NCI-H345 (cell line): Measurements from ENCODE around the gene TPPP3.

Experiments used
- DNase-seq: peaks from one replicate; lab custom pipeline; 2025; lab: John Stamatoyannopoulos, UW

Gene TPPP3

DNA sequence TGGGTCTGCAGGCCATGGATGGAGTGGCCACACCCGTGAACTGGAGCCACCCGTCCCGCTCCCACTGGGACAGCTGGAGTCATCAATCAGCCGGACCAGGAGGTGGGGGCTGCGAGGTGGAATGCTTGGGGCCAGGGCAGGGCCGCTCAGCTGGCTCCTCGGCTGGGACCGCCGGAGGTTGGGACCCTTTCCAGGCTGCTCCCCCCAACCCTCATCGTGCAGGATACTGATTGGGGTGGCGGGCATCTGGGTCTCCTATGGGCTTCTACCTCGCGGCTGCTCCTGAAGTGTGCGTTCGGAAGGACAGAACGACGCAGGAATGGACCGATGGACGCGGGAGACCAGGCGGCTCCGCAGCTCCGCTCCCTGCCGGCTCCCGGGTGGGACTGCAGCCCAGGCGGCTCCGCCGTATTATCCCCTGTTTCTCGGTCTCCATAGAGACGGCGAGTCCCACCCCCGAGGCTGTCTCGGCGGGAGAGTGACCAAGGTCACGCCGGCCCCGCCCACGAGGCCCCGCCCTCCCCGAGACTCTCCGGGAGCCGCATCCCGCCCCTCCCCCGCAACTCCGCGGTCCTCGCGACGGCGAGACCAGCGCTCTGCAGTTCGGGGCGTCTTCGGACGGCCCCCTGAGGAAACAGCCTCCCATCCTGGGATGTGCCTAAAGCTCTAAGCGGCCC lies at the start of gene TPPP3:
TSS of gene TPPP3 (minus strand) at position 388 of the 677 bp plus-strand sequence. CDS start 2,387 bp downstream, outside the sequence.
- no peak for DNase-seq

DNA sequence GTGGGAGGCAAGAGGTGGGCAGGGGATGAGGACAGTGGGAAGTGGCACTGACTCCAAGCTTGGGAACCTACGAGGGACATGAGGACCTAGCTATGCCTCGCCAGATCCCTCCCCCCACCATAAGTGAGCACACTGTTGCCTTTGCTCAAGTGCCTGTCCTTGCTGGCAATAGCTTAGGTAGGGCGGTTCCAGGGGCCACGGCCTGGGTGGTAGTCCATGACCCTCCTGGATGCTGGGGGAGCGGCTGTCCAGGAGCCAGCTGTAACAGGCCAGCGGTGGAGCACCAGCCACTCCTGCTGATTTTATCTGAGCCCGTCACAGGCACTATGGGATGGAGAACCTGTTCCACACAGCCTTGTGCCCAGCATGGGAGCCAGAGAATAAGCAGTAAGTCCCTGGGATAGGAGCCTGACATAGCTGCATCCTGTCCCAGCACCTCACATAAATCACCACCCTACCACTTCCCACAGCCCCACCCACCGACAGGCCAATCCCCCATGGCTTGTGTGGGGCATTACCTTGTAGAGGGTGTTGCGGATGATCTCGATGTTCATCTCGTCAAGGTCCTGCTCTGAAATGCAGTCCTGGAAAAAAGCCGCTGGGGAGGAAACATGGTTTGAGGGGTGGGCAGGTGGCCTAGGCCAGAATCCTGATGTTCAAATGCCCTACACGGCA lies 49.4 kb upstream of the TPPP3 start:
- no peak for DNase-seq

DNA sequence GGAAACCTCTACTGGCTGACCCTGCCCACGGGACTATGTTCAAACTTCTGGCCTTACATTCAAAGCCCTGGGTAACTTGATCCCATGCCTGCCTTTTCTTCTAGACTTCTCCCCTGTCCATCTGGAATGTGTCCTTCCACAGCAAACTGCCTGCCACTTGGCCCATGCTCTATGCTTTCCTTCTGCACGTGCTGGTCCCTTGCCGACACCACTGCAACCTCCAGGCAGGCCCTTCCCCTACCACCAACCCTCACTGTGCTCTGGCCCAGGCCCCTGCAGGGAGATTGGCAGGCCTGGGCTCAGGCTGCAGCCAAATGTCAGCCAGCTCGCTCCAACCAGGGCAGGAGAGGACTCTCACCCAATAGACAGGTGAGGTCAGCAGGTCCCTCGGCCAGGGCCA lies 48.6 kb upstream of the TPPP3 start:
- no peak for DNase-seq

DNA sequence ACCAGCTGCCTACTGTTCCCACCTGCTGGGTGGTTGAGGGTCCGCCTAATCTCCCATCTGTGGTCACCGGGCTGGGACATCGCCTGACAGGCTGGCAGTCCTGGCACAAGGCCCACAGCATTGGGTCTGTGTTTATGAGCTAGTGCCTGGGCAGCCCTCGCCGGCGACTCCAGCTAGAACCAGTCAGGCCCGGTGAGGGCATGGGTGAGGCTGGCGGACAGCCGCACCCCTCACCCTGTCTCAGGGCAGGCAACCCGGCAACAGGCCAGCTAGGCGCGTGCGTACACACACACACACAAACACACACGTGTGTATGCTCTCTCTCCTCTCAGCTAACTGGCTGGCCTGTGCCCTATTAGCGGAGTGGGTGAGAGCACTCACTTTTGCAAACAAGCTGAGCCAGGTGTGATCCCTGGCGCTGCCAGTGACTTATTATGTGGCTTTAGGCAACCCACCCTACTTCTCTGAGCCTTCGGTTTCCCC lies 48.0 kb upstream of the TPPP3 start:
- DNase-seq: peak; percentile 67

DNA sequence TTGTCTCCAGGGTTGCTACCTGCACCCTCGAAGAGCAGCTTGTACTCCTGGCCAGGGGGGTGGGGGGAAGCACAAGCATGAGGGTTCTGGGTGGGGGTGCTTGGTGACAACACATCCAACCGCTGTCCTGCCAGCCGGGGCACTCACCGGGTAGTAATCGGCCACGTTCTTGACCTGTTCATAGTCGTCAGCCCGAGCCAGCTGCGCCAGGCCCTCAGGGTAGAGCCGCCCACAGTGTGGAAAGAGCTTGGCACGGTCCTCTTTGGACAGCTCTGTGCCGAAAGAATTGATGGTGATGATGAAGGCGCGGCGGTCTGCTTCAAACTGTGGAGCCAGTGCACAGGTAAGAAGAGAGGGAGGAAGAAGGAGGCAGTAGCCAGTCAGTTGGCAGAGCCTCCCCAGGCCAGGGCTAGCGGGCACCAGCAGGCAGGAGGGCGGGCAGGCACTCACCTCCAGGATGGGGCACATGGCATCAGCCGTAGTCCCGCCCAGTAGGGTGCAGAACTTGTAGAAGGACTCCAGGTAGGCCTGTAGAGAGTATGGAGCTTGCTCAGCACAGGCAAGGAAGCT lies 45.6 kb upstream of the TPPP3 start:
- DNase-seq: no peak

DNA sequence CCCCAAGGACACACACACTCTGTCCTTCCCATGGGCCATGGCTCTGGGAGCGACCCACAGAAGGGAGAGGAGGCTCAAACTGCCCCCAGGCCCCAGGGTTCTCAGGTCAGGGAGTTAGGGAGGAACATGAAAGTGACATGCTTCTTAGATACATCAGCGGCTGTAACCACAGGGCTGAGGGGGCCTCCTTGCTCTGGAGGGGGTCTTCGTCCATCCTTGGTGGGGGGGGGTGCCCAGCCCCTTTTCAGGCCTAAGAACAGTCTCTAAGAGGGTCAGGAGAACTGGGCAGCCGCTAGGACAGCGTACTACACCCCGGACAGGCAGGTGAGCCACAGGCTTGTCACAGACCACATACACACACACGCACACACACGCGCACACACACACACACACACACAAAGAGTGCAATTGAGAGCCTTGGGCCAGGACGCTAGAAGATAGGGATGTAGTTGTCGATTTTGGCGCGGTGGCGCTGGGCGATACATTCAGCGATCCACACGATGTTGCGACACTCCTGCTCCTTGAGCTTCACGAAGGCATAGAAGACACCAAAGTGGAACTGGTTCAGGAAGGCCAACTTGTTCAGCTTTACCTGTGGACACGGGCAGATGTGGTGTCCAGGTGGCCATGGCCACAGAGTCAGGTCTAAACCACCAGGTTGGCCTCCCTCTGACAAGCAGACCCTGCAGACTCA lies 44.9 kb upstream of the TPPP3 start:
- DNase-seq: no peak

DNA sequence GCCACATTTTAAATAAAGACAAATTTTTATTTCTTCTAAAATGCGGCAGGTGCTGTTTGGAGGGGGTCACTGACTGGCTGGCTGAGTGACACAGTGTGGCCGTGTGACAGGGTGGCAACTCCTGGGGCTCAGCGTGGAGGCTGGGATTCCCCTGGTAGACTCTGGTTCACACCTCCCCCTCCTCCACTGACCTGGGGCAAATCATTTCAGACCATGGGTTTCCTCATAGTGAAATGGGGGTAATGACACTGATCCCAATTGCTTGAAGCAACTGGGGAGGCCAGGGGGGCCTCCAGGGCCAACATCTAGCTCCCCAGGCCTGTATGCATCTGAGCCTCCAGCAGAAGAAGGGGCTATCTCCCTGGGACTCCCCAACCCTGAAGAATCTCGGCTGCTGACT lies 44.2 kb upstream of the TPPP3 start:
- DNase-seq: no peak

DNA sequence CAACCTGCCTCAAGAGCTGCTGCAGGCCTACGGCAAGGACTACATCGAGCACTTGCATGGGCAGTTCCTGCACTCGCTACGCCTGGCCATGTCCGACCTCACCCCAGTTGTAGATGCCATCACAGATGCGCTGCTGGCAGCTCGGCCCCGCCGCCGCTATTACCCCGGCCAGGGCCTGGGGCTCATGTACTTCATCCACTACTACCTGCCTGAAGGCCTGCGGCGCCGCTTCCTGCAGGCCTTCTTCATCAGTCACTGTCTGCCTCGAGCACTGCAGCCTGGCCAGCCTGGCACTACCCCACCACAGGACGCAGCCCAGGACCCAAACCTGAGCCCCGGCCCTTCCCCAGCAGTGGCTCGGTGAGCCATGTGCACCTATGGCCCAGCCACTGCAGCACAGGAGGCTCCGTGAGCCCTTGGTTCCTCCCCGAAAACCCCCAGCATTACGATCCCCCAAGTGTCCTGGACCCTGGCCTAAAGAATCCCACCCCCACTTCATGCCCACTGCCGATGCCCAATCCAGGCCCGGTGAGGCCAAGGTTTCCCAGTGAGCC lies 43.4 kb upstream of the TPPP3 start:
- DNase-seq: no peak

DNA sequence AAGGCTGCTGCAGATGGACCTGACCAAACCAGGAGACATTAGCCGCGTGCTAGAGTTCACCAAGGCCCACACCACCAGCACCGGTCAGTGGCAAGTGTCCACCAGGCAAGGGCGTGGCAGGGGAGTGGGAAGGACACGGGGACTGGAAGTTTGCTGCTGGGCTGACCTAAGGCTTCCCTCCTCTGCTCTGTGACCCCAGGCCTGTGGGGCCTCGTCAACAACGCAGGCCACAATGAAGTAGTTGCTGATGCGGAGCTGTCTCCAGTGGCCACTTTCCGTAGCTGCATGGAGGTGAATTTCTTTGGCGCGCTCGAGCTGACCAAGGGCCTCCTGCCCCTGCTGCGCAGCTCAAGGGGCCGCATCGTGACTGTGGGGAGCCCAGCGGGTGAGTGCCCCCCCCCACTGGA lies 42.5 kb upstream of the TPPP3 start:
- DNase-seq: no peak

DNA sequence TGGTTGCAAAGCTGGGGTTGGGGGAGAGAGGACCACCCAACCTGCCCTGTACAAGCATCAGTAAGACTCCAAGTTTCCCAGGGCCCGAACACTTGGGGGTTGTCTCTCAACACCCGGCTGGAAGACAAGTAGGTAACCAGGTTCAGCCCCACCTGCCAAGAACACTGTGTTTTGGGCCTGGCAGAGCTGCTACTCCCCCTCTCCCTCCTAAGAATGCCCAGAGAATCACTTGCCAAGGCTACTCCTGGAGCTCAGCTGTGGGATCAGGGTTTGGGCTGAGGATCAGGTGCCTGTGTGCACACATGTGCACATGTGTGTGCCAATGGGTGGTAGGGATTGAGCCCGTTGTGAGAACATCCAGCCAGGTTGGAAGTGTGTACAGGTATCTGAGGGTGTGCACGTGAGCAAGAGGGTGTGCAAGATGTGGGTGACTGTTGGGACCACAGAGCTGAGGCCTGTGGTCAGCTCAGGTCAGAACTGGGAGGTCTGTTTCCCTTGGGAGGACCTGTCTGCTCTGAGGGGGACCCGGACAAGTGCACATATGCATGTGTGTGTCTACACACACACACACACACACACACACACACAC lies 39.9 kb upstream of the TPPP3 start:
- no peak for DNase-seq

DNA sequence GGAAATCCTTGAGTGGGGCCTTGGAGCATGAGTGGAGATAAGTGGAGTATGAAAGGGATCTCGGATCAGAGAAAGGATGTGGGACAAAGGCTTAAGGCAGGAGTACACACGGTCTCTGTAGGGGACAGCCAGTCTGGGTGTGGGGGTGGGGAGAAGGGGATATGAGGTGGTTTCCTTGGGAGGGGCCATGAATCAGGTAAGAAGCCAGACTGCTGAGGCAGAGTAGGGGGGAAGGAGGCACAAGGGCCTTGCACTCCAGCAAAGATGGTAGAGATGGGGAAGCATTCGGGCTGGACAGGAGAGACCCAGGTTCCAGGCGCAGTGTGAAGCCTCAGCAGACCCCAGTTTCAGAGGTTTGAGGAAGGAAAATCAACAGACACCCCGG lies 39.2 kb upstream of the TPPP3 start:
- no peak for DNase-seq

DNA sequence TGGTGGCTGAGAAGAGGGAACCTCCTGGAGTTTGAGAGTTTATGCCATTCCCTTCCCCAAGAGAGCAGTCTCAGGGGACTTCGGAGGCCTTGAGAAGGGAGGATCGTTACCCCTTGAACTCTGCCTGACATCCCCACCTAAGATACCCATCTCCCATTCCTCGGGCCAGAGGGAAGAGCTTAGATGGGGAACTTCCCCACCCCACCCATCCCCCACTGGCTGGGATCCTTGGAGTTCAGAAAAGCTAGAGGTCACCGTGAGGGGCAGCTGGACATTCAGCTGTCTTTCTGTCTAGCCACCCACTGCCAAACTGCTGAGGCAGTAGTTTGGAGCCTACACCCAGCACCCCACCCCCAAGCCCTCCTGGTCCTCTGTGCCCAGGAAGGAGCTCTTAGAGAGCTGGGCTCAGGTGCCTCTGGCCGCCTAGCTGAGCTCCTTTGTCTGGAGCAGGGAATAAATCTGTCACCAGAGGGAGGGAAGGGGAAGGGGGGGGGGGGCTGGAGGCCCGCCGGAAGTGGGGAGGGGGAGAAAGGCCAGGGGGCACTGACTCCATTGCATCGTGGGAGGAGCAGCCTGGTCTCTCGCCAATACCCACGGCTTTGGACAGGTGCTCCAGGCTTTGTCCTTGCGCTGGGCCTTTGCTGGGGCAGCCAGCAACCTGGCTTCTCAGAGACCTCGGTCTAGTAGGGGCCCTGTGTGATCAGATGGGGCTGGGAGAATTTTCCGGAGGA lies 38.6 kb upstream of the TPPP3 start:
- no peak for DNase-seq

DNA sequence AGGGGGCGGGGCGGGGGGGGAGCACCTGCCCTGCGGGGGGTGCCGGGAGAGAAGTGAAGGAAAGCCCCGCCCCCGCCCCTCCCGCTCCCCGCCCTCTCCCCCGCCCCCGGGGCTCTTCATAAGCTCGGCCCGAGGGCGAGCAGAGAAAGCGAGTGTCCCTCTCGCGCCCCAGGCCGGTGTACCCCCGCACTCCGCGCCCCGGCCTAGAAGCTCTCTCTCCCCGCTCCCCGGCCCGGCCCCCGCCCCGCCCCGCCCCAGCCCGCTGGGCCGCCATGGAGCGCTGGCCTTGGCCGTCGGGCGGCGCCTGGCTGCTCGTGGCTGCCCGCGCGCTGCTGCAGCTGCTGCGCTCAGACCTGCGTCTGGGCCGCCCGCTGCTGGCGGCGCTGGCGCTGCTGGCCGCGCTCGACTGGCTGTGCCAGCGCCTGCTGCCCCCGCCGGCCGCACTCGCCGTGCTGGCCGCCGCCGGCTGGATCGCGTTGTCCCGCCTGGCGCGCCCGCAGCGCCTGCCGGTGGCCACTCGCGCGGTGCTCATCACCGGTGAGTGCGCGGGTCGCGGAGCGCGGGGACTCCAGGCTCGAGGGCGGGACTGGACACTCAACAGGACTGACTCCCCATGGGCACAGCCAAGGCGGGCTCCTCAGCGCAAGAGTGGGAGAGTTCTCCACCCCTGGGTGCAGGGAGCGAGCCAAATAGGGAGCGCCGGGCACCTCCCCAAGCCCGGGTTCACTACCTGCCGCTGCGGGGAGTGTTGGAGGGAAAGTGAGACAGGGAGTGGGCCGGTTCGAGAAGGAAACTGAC lies 37.9 kb upstream of the TPPP3 start, which contains the start of gene HSD11B2:
TSS of gene HSD11B2 (plus strand) at position 145 of the 798 bp plus-strand sequence. CDS start at position 273, 128 bp downstream.
- DNase-seq: peak; percentile 63

DNA sequence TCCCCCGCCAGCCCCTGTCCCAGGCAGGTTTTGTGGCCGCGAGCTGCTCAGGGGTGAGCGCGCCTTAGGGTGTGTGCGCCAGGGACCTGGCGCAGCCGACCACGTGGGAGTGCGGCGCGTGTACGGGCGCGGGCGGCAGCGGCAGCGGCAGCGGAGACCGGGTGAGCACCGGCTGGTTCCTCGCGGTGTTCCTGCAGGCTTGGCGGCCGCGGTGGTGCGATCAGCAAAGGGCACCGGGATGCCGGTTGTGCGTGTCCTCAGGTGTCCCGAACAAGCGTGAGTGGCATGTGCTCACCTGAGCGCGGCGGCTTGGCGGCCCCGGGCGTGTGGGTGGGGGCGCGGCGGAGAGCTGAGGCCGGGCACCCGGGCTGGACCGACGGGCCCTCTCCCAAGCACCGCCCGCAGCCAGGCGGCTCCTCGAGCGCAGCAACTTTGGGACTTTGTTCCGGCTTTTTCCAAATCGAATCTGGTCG lies 37.2 kb upstream of the TPPP3 start:
- peak; percentile 32 for DNase-seq

DNA sequence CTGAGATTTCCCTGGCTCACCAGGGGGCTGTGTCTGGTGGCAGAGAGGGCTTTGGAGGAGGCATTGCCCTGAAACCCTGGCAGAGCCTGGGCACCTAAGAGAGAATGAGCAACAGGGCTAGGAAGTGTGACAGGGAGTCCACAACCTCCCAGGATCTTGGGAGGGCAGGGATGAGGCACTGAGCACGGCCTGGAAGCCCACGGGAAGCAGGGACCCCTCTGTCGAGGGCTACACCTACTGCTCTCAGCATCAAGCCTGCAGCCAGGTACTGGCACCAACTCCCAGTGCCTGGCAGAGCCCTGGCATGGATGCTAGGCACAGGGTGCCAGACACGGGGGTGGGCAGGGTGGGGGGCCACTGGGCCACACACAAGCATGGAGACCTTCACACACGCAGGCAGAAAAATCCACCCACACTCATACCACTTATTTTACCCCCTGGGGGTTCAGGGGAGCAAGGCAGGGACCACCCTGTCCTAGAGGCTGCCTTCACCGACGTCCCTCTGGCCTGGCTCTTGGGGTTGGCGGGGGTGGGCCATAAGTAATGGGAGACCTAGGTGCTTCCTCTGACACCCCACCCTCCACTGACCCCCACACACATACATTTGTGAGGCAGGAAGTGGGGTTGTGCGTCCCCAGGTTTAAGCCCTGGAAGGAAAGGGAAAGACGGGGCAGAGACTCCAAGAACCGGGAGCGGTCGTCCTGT lies 36.7 kb upstream of the TPPP3 start:
- no peak for DNase-seq

DNA sequence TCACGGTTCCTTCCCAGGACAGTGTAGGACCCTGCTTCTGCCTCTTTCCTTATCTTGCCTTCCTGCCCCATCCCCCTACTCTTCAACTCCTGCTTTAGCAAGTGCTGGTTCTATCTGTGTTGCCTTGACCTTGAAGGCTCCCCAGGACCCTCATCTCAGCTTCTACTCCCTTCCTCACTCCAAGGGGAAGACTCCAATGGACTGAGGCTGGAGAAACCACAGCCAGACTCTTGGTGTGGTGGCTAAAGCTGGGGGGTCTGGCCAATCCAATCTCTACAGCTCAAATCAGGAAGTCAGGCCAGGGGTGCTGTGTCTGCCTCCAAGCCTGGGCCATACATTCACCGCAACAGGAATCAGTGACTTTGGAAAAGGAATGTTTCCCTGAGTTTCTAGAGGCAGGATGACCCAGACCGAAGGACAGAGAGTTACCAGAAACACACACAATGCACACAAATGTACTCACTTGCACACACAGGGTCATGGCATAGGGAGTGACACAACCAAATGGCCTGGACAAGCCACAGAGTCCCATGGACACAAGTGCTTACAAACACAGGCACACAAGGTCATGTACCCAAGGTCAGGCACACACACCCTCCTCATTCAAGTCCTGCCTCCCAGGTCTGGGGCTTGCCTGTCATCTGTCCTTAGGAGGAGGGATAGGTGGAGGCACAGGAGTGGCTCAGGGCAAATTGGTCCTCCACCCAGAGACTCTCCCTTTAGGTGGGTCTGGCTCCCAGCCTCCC lies 35.9 kb upstream of the TPPP3 start:
- no peak for DNase-seq

DNA sequence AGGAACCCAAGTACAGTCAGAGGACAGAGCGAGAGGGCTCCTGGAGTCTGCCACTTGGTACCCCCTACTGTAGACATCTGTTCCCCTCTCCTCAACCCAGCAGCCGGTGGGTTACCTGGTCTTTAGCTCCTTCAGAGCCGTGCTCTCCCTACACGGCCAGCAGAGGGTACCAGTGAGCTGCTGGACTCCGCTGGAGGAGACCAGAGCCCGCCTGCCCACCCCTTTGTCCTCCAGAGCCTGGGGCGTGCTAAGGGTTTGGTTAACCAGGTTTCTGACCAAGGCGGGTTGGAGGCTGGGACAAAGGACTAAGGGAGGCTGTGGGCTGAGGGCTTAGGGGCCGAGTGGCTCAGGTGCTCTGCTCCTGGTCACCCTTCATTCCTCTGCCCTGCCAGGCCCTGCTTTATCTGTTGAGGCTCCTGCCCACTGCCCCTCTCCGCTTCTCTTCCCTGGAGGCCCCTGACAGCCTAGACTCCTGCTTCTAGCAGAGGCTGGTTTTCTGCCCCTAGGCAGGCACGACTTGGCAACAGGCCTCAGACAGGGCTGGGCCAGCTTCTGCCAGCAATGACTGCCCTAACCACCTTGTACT lies 34.9 kb upstream of the TPPP3 start:
- peak; percentile 54 for DNase-seq

DNA sequence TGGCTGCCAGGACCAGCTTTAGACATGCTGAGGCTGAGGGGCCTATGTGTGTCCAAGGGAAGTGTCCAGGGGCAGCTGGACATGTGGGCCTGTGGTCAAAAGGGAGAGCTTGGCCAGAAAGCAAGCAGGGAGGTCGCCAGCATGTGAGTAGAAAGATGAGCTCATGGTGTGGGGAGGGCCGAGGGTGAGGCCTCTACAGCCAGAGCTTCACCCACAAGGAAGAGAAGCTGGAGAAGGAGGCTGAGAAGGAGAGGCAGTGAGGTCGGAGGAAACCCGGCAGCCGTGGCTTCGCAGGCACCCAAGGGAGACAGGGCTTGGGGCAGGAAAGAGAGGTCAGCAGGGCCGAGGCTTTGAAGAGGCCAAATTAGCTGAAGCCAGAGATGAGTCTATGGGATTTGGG lies 33.7 kb upstream of the TPPP3 start:
- no peak for DNase-seq
